ENCODE measurements around the gene DNALI1.
"Not testable (repeated sequence)": the region's sequence is repeated elsewhere in the genome, so short reads cannot be mapped to it uniquely, and the experiment has no call there.

Gene DNALI1

GRCh38 chr1:37556712-37557196 lies at the start of gene DNALI1:
Gene DNALI1 (plus strand): TSS chr1:37556940. CDS start chr1:37556995, 55 bp downstream.
- DNase-seq = peak; percentile 27

GRCh38 chr1:37509181-37509580 lies 47.6 kb upstream of the DNALI1 start:
- DNase-seq = no peak

GRCh38 chr1:37513795-37514349 lies 42.9 kb upstream of the DNALI1 start:
- no peak for DNase-seq

DNA sequence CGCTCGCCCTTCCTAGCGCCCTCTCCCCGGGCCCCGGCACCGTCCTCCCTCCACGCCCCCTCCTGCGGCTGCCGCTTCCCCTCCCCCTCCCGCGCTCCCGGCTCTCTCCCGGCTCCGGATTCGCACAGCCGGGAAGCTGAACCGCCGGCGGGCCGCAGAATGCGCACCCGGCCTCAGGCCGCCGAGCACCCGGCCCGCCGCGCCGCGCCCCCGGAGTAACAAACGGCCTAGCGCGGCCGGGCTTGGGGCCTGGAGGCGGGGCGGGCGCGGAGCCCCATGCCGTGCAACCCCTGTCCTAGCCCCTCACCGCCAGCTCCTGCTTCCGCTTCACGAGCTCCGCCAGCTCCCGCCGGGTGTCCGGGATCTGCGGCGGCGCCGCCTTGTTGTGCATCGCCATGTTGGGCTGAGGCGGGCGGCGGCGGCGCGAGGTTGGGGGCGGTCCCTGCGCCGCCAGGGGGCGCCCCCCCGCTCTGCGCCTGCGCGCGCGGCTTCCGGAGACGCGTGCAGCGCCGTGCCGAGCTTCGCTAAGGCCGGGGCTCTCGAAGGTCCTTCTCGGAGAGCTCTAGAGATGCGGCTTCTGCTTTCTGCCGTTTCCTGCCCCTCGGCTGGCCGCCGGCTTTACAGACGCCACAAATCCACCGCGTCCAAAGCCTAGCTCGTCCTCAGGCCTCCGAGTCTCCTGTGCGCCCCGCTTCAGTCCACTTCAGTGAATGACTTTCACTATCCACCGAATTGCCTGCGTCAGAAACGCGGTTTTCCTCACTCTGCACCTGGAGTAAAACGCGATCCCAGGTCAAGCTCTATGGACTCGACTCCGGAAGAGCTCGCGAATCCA lies 42.2 kb upstream of the DNALI1 start, which contains the start of gene MEAF6:
Gene MEAF6, minus strand, starts transcription at position 417 of the 835 bp plus-strand sequence. Its CDS starts 20 bp downstream, at position 397.
- DNase-seq = peak; percentile 44

- no peak for DNase-seq
These were observed 41.3 kb upstream of the DNALI1 start for GRCh38 chr1:37515185-37516034.

DNA sequence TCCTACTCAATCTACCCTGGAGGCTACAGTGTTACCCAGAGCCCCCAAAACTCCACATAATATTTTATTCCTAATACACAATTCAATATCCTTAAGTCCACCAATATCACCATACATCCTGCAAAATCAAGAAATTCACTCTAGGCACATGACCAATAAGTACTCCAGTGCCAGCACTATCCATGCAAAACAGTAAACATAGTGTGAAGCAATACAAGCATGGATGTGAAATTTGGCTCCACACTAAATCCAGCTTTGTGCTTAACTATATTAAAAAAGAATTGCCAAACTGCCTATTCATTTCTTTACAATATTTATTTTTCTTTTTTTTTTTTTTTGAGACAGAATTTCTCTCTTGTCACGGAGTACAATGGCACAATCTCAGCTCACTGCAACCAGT lies 39.2 kb upstream of the DNALI1 start:
- DNase-seq = no peak

DNA sequence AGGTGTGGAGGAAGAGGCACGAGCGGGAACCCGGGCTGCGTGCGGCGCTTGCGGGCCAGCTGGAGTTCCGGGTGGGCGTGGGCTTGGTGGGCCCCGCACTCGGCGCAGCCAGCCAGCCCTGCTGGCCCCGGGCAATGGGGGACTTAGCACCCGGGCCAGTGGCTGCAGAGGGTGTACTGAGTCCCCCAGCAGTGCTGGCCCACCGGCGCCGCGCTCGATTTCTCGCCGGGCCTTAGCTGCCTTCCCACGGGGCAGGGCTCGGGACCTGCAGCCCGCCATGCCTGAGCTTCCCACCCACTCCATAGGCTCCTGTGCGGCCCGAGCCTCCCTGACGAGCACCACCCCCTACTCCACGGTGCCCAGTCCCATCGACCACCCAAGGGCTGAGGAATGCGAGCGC lies 38.5 kb upstream of the DNALI1 start:
- DNase-seq = not testable (repeated sequence)

GRCh38 chr1:37518929-37519328 lies 37.8 kb upstream of the DNALI1 start:
- not testable (repeated sequence) for DNase-seq

GRCh38 chr1:37519613-37520012 lies 37.1 kb upstream of the DNALI1 start:
- DNase-seq = no peak

DNA sequence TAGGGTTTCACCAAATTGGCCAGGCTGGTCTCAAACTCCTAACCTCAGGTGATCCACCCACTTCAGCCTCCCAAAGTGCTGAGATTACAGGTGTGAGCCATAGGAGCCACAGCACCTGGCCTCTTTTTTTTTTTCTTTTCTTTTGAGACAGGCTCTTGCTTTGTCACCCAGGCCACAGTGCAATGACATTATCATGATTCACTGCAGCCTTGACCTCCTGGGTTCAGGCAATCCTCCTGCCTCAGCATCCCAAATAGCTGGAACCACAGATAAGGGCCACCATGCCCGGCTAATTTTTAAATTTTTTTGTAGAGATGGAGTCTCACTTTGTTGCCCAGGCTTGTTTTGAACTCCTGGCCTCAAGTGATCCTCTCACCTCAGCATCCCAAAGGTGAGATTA lies 26.9 kb upstream of the DNALI1 start:
- DNase-seq = not testable (repeated sequence)

- DNase-seq = not testable (repeated sequence)
These were observed 24.2 kb upstream of the DNALI1 start for GRCh38 chr1:37532418-37533156.

- no peak for DNase-seq
These were observed 23.2 kb upstream of the DNALI1 start for GRCh38 chr1:37533317-37534093.

DNA sequence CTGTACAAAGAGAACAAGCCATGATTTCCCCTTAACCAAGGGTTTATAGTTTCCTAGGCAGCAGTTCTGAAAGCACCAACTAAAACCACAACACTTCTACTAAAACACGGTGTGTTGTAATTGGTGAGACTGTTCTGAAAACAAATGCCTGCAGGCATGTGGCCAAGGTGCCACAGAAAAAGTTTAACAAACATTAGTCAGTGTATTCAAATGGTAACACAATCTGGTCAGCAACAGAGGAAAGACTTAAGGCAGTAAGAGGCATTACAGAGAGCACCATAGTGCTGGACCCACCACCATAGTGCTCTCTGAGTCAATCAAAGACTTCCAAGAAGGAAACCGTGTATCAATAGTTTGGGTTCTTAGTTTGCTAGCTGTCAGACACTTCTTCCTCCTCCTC lies 19.4 kb upstream of the DNALI1 start:
- no peak for DNase-seq

GRCh38 chr1:37539154-37539553 lies 17.6 kb upstream of the DNALI1 start:
- not testable (repeated sequence) for DNase-seq

DNA sequence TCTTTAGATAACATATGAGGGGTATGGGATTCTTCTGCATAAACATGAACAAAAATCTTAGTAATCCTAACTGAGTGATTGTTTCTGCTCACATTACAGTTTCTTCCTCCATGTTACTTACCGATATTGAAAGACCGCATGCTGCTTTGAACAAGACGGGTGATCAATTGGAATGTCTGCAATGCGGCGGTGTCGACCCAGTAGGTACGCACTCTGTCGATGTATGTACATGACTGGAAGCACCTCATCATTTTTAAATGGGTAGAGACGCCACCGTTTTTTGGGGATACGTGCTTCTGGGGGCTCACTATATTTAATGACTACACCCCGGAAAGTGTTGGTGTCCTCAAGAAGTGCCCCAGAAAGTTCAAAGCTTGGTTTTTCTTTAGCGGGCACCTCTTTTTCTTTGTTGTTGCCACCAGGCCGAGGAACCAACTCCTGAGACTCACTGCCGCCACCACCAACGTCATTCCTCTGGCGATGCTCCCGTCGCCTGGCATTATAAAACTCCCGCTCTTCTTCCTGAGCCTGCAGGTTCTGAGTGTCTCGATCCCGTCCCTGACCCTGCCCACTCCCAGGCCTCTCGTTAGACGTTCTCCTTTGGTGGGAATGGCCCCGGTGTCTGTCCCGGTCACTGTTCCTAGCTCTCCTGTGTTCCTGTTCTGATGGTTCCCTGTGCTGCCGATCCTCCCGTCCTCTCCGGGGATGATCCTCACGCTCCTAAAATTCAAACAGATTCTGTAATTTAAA lies 16.5 kb upstream of the DNALI1 start:
- DNase-seq = no peak

- no peak for DNase-seq
These were observed 12.2 kb upstream of the DNALI1 start for GRCh38 chr1:37544530-37544929.

GRCh38 chr1:37545019-37545418 lies 11.7 kb upstream of the DNALI1 start:
- no peak for DNase-seq

- no peak for DNase-seq
These were observed 7.4 kb upstream of the DNALI1 start for GRCh38 chr1:37549341-37549740.

GRCh38 chr1:37553598-37553926 lies 3.2 kb upstream of the DNALI1 start:
- no peak for DNase-seq

DNA sequence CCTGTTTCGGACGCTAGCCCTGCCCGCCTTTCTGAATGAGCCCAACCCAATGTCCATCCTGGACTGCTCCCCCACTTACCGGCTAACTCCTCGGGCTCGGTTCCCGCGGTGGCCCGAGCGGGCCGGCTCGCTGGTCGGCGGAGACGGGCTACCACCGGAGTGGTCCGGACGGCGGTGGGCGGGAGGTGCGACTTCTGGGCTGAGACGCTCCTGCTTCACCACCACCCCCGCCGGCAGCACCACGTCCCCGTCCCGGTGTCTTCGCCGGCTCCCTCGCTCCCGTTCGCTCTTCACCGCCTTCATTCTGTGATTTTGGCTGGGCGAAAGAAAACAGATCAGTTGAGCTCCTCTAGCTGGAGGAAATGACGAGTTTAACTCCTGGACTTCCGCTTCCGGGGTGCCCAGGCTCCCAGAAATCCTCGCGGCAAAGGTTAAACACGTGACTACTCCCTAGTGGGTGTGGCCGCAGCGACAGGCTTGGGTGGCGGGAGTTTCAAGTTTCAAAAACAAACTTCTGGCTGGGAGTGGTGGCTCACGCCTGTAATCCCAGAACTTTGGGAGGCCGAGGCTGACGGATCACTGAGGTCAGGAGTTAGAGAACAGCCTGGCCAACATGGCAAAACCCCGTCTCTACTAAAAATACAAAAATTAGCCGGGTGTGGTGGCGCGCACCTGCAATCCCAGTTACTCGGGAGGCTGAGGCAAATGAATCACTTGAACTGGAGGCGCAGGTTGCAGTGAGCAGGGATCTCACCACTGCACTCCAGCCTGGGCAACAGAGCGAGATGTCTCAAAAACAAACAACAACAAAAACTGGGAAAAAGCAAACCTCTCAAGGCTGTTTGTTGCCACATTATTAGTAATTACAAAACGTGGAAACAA lies 2.6 kb upstream of the DNALI1 start, which contains the start of gene SNIP1:
Gene SNIP1, minus strand, starts transcription at position 367 of the 882 bp plus-strand sequence. Its CDS starts 64 bp downstream, at position 303.
- DNase-seq = peak; percentile 27
